GM18526 (cell line): ENCODE measurements around the gene NCOA5.

Source experiments
- POLR2A ChIP-seq: IDR thresholded peaks from 3 replicates; pipeline ENCODE4 v1.6.1; 2011; ENCODE audit not compliant: insufficient read length; ENCODE audit errors: extremely low read depth

NCOA5 gene

DNA sequence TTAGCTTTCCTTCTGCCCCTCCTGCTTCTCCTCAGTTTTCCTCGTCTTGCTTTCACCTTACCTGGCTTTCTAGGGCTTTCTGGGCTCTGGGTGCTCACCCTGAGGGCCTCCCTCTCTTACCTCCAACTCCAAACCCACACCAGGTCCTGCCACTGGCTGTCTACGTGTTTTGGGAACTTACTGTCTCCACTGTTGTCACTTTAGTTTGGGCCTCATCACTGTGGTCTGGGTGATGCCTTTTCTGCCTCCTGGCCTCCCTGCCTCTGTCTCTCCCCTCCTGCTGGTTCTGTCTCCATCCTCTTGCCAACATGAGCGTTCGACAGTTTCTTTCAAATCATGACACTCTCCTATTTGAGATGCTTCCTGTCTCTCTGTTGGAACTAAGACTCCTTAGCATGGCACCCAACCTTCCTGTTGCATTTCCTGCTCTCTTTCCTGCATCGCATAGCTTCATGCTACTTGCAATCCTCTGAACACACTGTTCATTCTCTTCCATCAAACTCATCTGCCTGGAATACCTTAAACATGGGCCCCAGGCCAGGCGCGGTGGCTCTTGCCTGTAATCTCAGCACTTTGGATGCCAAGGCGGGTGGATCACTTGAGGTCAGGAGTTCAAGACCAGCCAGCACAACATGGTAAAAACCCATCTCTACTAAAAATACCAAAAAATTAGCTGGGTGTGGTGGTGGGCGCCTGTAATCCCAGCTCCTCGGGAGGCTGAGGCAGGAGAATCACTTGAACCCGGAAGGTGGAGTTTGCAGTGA is 33.9 kb upstream of the NCOA5 start:
- TF ChIP-seq POLR2A: no peak

DNA sequence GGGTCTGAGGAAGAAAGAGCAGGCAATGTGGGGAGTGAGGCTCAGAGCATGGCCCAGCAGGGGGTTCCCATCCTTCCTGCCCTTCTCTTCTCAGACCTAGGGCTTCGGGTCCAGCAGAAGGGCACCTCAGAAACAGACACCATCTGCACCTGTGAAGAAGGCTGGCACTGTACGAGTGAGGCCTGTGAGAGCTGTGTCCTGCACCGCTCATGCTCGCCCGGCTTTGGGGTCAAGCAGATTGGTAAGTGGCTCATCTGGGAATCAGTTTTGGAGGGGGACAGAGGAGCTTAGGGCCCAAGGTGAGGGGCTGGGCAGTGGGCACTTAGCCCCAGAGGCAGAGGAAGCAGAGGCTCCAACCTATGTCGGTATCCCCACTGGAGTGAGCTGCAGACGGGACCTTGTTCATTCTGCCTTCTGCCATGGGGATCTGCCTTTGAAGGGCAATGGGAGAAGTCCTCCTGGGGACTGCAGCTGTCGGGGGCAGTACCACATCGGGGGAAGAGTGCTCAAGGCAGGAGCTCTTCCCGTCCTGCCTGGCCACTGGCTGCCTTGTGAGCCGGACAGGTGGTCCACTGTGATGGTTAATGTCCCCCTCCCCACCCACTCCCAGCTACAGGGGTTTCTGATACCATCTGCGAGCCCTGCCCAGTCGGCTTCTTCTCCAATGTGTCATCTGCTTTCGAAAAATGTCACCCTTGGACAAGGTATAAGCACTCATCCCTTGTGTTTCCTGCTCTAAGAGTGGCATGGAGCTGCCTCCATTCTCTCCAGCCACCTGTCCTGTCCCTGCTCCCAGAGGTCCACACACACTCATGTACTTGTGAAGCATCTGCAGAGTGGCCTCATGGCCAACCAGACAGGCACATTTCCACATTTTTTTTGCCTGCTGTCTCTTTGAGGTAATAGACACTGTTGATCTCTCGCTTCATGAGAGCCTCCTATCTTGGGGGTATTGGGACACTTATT is 33.0 kb upstream of the NCOA5 start:
- TF ChIP-seq POLR2A: no peak

DNA sequence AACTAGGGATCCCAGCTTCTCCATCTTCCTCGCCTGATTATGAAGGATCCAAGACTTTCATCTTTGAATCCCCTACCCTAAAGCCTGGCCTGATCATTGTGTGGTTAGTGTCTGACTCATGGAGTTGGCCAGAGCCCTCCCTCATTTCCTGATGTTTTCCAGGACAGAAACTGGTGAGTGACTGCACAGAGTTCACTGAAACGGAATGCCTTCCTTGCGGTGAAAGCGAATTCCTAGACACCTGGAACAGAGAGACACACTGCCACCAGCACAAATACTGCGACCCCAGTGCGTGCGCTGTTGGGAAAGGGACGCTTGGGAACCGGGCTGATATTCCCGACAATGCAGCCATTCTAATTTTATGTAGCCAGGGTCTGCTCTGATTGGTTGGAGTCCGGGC is 32.3 kb upstream of the NCOA5 start:
- TF ChIP-seq POLR2A: no peak

DNA sequence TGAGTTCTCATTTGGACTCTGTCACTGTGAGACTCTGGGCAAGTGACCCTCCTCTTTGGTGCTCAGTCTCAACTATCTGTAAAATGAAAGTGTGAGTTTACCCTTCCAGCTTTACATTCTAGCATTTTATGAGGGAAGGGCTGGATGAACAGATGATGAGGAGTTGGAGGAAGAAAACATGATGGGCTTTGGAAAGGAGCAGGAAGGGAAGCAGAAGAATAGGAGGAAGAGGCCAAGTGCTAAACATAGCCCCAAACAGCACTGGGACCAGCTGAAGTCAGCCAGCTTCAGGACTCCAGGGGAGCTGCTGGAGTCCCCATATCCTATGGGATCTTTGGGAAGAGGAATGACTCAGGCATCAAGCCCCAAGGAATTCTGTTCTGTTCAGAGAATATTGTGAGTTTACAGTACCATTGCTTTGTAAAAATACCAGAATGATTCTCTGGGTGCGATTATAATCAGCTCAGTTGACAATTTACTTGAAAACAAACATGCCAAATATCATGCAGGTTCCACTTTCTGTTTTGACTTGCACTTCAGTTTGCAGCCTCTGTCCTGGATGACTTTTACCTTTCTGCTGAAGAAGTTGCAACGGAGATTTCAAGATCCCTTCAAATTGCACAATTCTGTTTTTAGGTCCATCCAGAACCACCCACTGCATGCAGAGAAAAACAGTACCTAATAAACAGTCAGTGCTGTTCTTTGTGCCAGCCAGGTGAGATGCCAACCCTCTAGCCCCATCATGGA is 31.6 kb upstream of the NCOA5 start:
- TF ChIP-seq POLR2A: no peak

- TF ChIP-seq POLR2A: no peak
Observed at GRCh38 chr20:46120136-46120535, 30.4 kb upstream of the NCOA5 start.

- no peak for TF ChIP-seq POLR2A
Observed at GRCh38 chr20:46119547-46119946, 29.8 kb upstream of the NCOA5 start.

DNA sequence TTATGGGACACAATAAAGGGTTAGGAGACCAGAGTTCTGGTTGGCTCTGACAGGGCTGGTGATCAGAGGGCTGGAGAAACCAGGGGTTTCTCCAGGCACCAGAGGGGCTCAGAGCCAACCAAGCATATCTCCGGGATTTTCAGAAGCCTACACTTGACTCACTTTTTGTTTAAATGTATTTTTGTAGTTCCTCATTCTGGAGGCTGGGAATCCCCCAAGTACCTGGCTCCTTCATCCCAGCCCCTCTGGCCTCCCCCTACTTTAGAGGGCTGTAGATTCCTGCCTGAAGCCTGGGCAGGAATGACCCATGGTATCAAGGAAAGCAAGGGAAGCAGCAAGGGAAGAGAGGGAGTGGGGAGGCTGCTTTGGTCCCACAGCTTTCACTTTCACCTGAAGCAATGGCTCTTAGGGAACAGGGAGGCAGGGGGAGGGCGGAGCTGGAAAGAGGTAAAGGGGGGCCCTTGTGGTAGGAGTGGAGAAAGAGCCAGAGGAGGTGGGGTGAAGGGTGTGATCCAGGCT is 29.3 kb upstream of the NCOA5 start:
- TF ChIP-seq POLR2A: no peak

DNA sequence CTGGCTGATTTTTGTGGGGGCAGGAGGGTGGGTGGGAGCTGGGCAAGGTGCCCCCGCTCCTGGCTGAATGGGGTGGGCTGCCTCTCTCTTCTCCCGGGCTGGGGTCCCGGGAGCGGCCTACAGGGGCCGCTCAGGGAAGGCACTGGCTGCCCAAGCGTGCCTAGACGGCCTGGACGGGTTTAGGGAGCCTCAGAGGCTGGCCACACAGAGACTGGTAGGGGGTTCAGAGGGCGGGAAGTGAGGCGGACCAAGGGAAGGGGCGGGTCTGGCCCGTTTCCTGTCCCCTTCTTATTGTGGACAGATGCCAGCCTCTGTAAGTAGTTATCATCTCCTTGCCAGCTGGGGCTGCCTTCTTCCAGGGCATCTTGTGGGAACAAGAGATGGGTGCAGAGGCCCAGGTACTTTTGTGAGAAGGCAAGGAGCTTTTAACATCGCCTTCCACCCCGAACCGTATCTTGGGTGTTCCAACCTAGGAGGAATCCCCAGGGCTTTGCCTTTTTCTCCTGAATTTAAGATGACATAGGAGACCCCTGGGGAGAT is 28.8 kb upstream of the NCOA5 start:
- TF ChIP-seq POLR2A: no peak

DNA sequence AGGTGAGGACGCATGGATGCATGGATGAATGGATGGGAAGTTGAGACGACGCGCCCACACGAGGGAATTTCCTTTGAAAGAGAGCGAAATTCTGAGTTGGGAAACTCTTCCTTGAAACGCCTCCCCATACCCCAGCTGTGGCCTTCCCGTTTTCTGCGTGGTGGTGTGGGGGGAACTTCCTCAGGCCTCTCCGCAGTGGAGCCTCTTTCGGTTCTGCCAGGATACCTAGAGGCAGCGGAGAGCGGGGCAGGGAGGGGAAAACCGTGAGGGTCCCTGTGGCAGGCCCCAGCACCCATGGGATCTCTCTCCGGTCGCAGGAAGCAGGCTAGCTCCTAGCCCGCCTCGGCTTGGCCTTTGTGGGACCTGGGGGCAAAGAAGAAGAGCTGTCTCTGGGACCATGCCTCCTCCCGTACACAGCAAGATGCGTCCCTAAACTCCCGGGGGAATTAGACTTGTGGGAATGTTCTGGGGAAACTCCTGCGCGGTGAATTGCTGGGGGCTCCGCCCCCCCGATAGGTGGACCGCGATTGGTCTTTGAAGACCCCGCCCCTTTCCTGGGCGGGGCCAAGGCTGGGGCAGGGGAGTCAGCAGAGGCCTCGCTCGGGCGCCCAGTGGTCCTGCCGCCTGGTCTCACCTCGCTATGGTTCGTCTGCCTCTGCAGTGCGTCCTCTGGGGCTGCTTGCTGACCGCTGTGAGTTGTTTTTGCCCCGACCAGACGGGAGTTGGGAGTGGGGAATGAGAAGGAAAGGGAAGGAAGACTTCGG is 28.1 kb upstream of the NCOA5 start, which contains the start of gene CD40:
Gene CD40 (plus strand): TSS at position 611 of the 764 bp plus-strand sequence. CDS start 30 bp downstream, at position 641.
- TF ChIP-seq POLR2A: peak; percentile 96

GRCh38 chr20:46114449-46114848 is 24.7 kb upstream of the NCOA5 start:
- TF ChIP-seq POLR2A: no peak

GRCh38 chr20:46113113-46113470 is 23.3 kb upstream of the NCOA5 start:
- no peak for TF ChIP-seq POLR2A

GRCh38 chr20:46112430-46113112 is 22.8 kb upstream of the NCOA5 start:
- no peak for TF ChIP-seq POLR2A

GRCh38 chr20:46111836-46112212 is 22.1 kb upstream of the NCOA5 start:
- TF ChIP-seq POLR2A: no peak
